Measurements from ENCODE around the gene ZDHHC21. TPM values are rescaled to one million over a fixed set of nuclear protein-coding genes. Genes with fewer than 3 reads are reported as not detected.
A peak's percentile ranks its signal among the peaks of the same experiment; 100 is the strongest.

ZDHHC21 gene
- polyA plus RNA-seq, 2 donors: 5.8 to 6.7 TPM

DNA sequence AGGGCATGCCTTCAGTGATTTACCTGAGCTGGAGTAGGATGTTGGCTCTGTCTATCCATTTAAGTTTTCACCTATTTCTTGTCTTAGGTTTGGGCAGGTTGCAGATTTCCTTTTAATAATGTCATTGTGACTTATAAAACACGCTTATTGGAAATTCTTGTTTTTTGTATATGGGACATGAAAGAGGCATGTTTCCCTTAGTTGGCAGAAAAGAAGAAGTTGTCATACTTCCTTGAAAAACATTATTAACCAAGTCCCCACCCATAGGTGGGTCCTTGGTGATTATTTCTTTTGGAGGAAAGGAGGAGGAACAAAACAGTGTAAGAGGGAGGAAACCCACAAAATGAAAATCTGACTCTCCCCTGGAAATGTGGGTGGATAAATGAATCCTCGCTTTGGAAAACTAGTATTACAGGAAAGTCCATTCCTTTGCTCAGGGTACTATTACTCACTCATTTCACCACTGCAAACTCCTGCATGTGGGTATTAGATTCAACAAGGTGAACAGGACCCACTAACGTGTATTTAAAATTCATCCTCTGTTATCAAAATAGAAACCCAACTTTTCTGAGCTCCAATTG lies 20.0 kb upstream of the ZDHHC21 start:
- H3K36me3 ChIP-seq (ENCODE audit: control insufficient read depth in 2 of 2, insufficient read depth in 2 of 2, low read length in 1 of 2): no peaks in the 10 kb centered on the region
- H3K9me3 ChIP-seq (ENCODE audit: control insufficient read depth in 2 of 2, insufficient read depth in 1 of 2, low read depth in 1 of 2, low read length in 1 of 2): no peaks in the 10 kb centered on the region
- no peaks in the 10 kb centered on the region for H3K27me3 ChIP-seq (ENCODE audit: control insufficient read depth in 1 of 2, insufficient read depth in 2 of 2, low read length in 2 of 2)
- H3K4me3 ChIP-seq (ENCODE audit: low read depth in 1 of 2, low read length in 2 of 2): no peak overlapping the region
- peak overlapping the region in 1 of 2 donors; percentile 58 for H3K27ac ChIP-seq (ENCODE audit: low read depth in 2 of 2, low read length in 1 of 2)
- WGBS, 2 donors: 50 to 67% methylated on average over 3 of the region's 3 CpGs
- H3K4me1 ChIP-seq (ENCODE audit: control insufficient read depth in 2 of 2, insufficient read depth in 2 of 2, low read length in 1 of 2): no peaks in the 10 kb centered on the region

DNA sequence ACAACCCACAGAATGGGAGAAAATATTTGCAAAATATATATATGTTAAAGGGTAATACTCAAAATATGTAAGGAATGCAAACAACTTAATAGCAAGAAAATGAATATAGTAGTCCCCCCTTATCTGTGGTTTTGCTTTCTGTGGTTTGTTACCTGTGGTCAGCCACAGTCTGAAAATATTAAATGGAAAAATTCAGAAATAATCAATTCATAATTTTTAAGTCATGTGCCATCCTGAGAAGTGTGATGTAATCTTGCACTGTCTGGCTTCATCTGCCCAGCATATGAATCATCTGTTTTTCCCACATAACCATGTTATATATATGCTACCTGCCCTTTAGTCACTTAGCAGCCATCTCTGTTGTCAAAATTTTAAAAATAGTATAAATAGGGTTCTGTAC lies 17.6 kb upstream of the ZDHHC21 start:
- Histone ChIP-seq H3K9me3 (ENCODE audit: control insufficient read depth in 2 of 2, insufficient read depth in 1 of 2, low read depth in 1 of 2, low read length in 1 of 2) (no peaks in the 10 kb centered on the region), H3K27me3 (ENCODE audit: control insufficient read depth in 1 of 2, insufficient read depth in 2 of 2, low read length in 2 of 2) (no peaks in the 10 kb centered on the region), H3K36me3 (ENCODE audit: control insufficient read depth in 2 of 2, insufficient read depth in 2 of 2, low read length in 1 of 2) (no peaks in the 10 kb centered on the region), H3K4me1 (ENCODE audit: control insufficient read depth in 2 of 2, insufficient read depth in 2 of 2, low read length in 1 of 2) (no peaks in the 10 kb centered on the region), H3K27ac (ENCODE audit: low read depth in 2 of 2, low read length in 1 of 2) (no peak overlapping the region), H3K4me3 (ENCODE audit: low read depth in 1 of 2, low read length in 2 of 2) (no peak overlapping the region)

GRCh38 chr9:14706530-14707140 lies 13.4 kb upstream of the ZDHHC21 start:
- peaks cover 2 to 3% of the 10 kb centered on the region in 2 donors for H3K9me3 ChIP-seq (ENCODE audit: control insufficient read depth in 2 of 2, insufficient read depth in 1 of 2, low read depth in 1 of 2, low read length in 1 of 2)
- 83 to 86% methylated on average over 5 of the region's 5 CpGs for WGBS, 2 donors
- H3K4me3 ChIP-seq (ENCODE audit: low read depth in 1 of 2, low read length in 2 of 2): no peak overlapping the region
- H3K27me3 ChIP-seq (ENCODE audit: control insufficient read depth in 1 of 2, insufficient read depth in 2 of 2, low read length in 2 of 2): no peaks in the 10 kb centered on the region
- no peaks in the 10 kb centered on the region for H3K4me1 ChIP-seq (ENCODE audit: control insufficient read depth in 2 of 2, insufficient read depth in 2 of 2, low read length in 1 of 2)
- H3K27ac ChIP-seq (ENCODE audit: low read depth in 2 of 2, low read length in 1 of 2): no peak overlapping the region
- no peaks in the 10 kb centered on the region for H3K36me3 ChIP-seq (ENCODE audit: control insufficient read depth in 2 of 2, insufficient read depth in 2 of 2, low read length in 1 of 2)

- Histone ChIP-seq H3K27ac (ENCODE audit: low read depth in 2 of 2, low read length in 1 of 2) (no peak overlapping the region), H3K9me3 (ENCODE audit: control insufficient read depth in 2 of 2, insufficient read depth in 1 of 2, low read depth in 1 of 2, low read length in 1 of 2) (peaks cover 2 to 3% of the 10 kb centered on the region in 2 donors), H3K4me1 (ENCODE audit: control insufficient read depth in 2 of 2, insufficient read depth in 2 of 2, low read length in 1 of 2) (no peaks in the 10 kb centered on the region), H3K36me3 (ENCODE audit: control insufficient read depth in 2 of 2, insufficient read depth in 2 of 2, low read length in 1 of 2) (no peaks in the 10 kb centered on the region), H3K27me3 (ENCODE audit: control insufficient read depth in 1 of 2, insufficient read depth in 2 of 2, low read length in 2 of 2) (no peaks in the 10 kb centered on the region), H3K4me3 (ENCODE audit: low read depth in 1 of 2, low read length in 2 of 2) (no peak overlapping the region)
These were observed 11.8 kb upstream of the ZDHHC21 start for GRCh38 chr9:14705079-14705478.

DNA sequence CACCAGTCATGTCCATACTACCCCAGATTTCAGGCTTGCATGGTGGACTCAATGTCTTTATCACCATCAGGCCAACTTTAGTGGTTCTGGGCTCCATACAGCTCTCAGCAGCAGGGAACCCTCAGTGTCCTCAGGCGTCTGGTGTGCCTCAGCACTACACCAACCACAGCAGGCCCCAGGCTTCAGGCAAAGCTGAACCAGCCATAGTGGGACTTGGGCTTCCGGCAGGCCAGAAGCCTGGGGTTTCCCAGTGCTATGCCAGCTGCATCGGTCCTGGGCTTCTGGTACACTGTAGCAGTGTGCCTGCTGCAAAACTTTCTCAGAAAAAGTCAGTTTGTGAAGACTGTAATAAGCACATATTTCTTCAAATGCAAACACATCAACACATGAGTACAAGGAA lies 11.0 kb upstream of the ZDHHC21 start:
- no peaks in the 10 kb centered on the region for H3K4me1 ChIP-seq (ENCODE audit: control insufficient read depth in 2 of 2, insufficient read depth in 2 of 2, low read length in 1 of 2)
- peaks cover 2 to 3% of the 10 kb centered on the region in 2 donors for H3K9me3 ChIP-seq (ENCODE audit: control insufficient read depth in 2 of 2, insufficient read depth in 1 of 2, low read depth in 1 of 2, low read length in 1 of 2)
- H3K36me3 ChIP-seq (ENCODE audit: control insufficient read depth in 2 of 2, insufficient read depth in 2 of 2, low read length in 1 of 2): no peaks in the 10 kb centered on the region
- H3K27ac ChIP-seq (ENCODE audit: low read depth in 2 of 2, low read length in 1 of 2): no peak overlapping the region
- WGBS, 2 donors: 93 to 94% methylated on average over 3 of the region's 3 CpGs
- no peak overlapping the region for H3K4me3 ChIP-seq (ENCODE audit: low read depth in 1 of 2, low read length in 2 of 2)
- no peaks in the 10 kb centered on the region for H3K27me3 ChIP-seq (ENCODE audit: control insufficient read depth in 1 of 2, insufficient read depth in 2 of 2, low read length in 2 of 2)

GRCh38 chr9:14702200-14702720 lies 9.0 kb upstream of the ZDHHC21 start:
- H3K36me3 ChIP-seq (ENCODE audit: control insufficient read depth in 2 of 2, insufficient read depth in 2 of 2, low read length in 1 of 2): no peaks in the 10 kb centered on the region
- no peak overlapping the region for H3K4me3 ChIP-seq (ENCODE audit: low read depth in 1 of 2, low read length in 2 of 2)
- H3K27ac ChIP-seq (ENCODE audit: low read depth in 2 of 2, low read length in 1 of 2): no peak overlapping the region
- no peaks in the 10 kb centered on the region for H3K27me3 ChIP-seq (ENCODE audit: control insufficient read depth in 1 of 2, insufficient read depth in 2 of 2, low read length in 2 of 2)
- 56 to 60% methylated on average over 4 of the region's 4 CpGs for WGBS, 2 donors
- peaks cover 2 to 3% of the 10 kb centered on the region in 2 donors for H3K9me3 ChIP-seq (ENCODE audit: control insufficient read depth in 2 of 2, insufficient read depth in 1 of 2, low read depth in 1 of 2, low read length in 1 of 2)
- H3K4me1 ChIP-seq (ENCODE audit: control insufficient read depth in 2 of 2, insufficient read depth in 2 of 2, low read length in 1 of 2): no peaks in the 10 kb centered on the region

DNA sequence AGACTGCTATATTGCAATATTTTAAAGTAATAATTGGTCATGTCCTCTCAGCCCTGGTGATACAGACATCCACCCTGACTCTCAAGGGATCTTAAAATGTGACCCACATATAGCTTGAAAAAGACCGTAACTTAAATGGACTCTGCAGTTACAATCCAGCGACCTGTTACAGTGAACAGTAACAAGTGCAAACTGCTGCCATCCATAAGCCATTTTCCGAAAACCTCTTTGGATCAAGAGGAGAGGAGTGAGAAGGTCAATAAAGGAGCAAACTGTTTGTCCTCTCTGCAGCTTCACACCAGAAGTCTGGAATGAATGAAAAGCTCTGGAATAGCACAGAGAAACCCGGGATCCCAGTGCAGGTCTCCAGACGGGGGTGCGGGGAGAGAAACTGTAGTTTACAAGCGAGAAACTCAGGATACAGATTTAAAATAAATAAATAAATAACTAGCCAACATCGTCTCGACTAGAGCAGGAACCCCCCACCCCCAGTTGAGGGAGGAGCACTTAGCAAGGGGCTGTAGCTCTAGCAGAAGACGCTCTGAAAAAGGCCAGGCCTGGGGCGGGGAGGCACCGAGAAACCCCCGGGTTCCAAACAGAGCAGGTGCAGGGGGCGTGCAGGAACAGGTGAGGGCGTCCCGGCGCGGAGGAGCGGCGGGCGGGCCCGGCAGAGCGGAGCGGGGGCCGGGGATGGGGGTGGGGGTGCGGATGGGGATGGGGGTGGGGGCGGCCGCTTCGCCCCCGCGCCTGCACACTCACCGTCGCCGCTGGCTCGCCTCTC lies 572 bp downstream of the ZDHHC21 start:
- Histone ChIP-seq H3K27me3 (ENCODE audit: control insufficient read depth in 1 of 2, insufficient read depth in 2 of 2, low read length in 2 of 2) (no peaks in the 10 kb centered on the region), H3K4me1 (ENCODE audit: control insufficient read depth in 2 of 2, insufficient read depth in 2 of 2, low read length in 1 of 2) (no peaks in the 10 kb centered on the region), H3K27ac (ENCODE audit: low read depth in 2 of 2, low read length in 1 of 2) (peak overlapping the region; percentile 38 to 45), H3K9me3 (ENCODE audit: control insufficient read depth in 2 of 2, insufficient read depth in 1 of 2, low read depth in 1 of 2, low read length in 1 of 2) (no peaks in the 10 kb centered on the region), H3K36me3 (ENCODE audit: control insufficient read depth in 2 of 2, insufficient read depth in 2 of 2, low read length in 1 of 2) (peaks cover 0 to 6% of the 10 kb centered on the region in 2 donors), H3K4me3 (ENCODE audit: low read depth in 1 of 2, low read length in 2 of 2) (peak overlapping the region; percentile 83)
- 2 to 3% methylated on average over 11 to 27 of the region's 35 CpGs for WGBS, 2 donors

- WGBS, 2 donors: 70 to 73% methylated on average over 7 of the region's 7 CpGs
- no peaks in the 10 kb centered on the region for H3K9me3 ChIP-seq (ENCODE audit: control insufficient read depth in 2 of 2, insufficient read depth in 1 of 2, low read depth in 1 of 2, low read length in 1 of 2)
- H3K36me3 ChIP-seq (ENCODE audit: control insufficient read depth in 2 of 2, insufficient read depth in 2 of 2, low read length in 1 of 2): peaks cover 0 to 6% of the 10 kb centered on the region in 2 donors
- no peak overlapping the region for H3K4me3 ChIP-seq (ENCODE audit: low read depth in 1 of 2, low read length in 2 of 2)
- no peaks in the 10 kb centered on the region for H3K4me1 ChIP-seq (ENCODE audit: control insufficient read depth in 2 of 2, insufficient read depth in 2 of 2, low read length in 1 of 2)
- H3K27me3 ChIP-seq (ENCODE audit: control insufficient read depth in 1 of 2, insufficient read depth in 2 of 2, low read length in 2 of 2): no peaks in the 10 kb centered on the region
- H3K27ac ChIP-seq (ENCODE audit: low read depth in 2 of 2, low read length in 1 of 2): peak overlapping the region; percentile 18 to 55
These were observed 2.1 kb downstream of the ZDHHC21 start for GRCh38 chr9:14690948-14691730.

DNA sequence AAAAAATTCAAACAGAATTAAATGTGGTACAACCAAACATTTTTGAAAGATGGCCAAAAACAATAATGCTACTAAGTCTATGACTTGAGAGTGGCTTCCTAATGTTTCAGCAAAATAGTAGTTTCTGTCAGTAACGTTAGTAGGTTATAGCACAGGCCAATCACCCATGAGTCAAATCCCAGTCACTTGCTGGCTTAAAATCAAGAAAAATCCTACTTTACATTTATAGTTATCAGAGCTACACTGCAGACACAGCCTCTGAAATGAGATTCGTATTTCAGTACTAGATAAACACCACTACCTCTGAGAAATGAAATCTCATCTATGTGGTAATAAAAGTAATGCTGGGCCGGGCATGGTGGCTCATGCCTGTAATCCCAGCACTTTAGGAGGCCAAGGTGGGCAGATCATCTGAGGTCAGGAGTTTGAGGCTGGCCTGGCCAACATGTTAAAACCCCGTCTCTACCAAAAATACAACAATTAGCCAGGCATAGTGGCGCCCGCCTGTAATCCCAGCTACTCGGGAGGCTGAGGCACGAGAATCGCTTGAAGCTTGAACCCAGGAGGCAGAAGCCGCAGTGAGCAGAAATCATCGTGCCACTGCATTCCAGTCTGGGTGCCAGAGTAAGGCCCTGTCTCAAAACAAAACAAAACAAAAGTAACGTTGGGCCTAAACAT lies 6.1 kb downstream of the ZDHHC21 start:
- 86 to 93% methylated on average over 12 of the region's 12 CpGs for WGBS, 2 donors
- Histone ChIP-seq H3K27me3 (ENCODE audit: control insufficient read depth in 1 of 2, insufficient read depth in 2 of 2, low read length in 2 of 2) (no peaks in the 10 kb centered on the region), H3K9me3 (ENCODE audit: control insufficient read depth in 2 of 2, insufficient read depth in 1 of 2, low read depth in 1 of 2, low read length in 1 of 2) (no peaks in the 10 kb centered on the region), H3K36me3 (ENCODE audit: control insufficient read depth in 2 of 2, insufficient read depth in 2 of 2, low read length in 1 of 2) (peaks cover 0 to 6% of the 10 kb centered on the region in 2 donors), H3K27ac (ENCODE audit: low read depth in 2 of 2, low read length in 1 of 2) (no peak overlapping the region), H3K4me3 (ENCODE audit: low read depth in 1 of 2, low read length in 2 of 2) (no peak overlapping the region), H3K4me1 (ENCODE audit: control insufficient read depth in 2 of 2, insufficient read depth in 2 of 2, low read length in 1 of 2) (no peaks in the 10 kb centered on the region)

All from esophagus (tissue), 2 donors.